H1 (cell line): Measurements from ENCODE around the gene EID1. TPM values are rescaled to one million over a fixed set of nuclear protein-coding genes. Genes with fewer than 3 reads are reported as not detected.

Experiments used
- KDM1A ChIP-seq: fragments of 200-600, 300-600 bp; sonication (generic); IDR thresholded peaks from 2 replicates; pipeline ENCODE4 v1.7.1; 2016; ENCODE audit warnings: mild to moderate bottlenecking, low read length, borderline replicate concordance
- PHF8 ChIP-seq: fragments of 200-600 bp; sonication (generic); conservative IDR thresholded peaks from 2 replicates; pipeline ENCODE4 v1.7.1; 2012; ENCODE audit warnings: low read depth, mild to moderate bottlenecking, inconsistent platforms, low read length, moderate library complexity
- polyA plus RNA-seq, 7 experiments: library from polyadenylated mRNA; depleted of rRNA in 3 of 7; stranded (reverse) in 5 of 7; unstranded in 2 of 7; fragments of >200 nt in 5 of 7; fragments of 200-250 nt in 2 of 7; gene quantifications; 1 replicate in 5 of 7; 2 replicates in 1 of 7; 4 replicates in 1 of 7; pipeline versions ENCODE4 v1.2.1 to v1.2.3, GENCODE V29; 2011 to 2013; ENCODE audit warnings: missing spikeins in 2 of 7, mixed read lengths in 2 of 7
- total RNA-seq: library from RNA; stranded (reverse); fragmentation: NEBNext Ultra II Directional; extraction: Animal tissue kit (Norgen Biotek cat#: 25700); gene quantifications from 2 replicates; pipeline ENCODE4 v1.2.1, GENCODE V29; 2021
- TF ChIP-seq, protein P1 (sequence below): fragments of 300-600 bp; sonication (generic); IDR thresholded peaks from 2 replicates; pipeline ENCODE4 v1.7.1; 2012; ENCODE audit warnings: low read length, moderate library complexity, mild to moderate bottlenecking, inconsistent platforms; ENCODE audit not compliant: insufficient replicate concordance

The EID1 gene
- total and polyA plus RNA-seq, 2 of the 8 experiments (the other 6 are each of a cell fraction or from before 2014, with no cell fraction given) = 101 to 110 TPM

GRCh38 chr15:48898446-48898845, 20.5 kb downstream of the EID1 start (continued):
- TF ChIP-seq, protein P1, sequence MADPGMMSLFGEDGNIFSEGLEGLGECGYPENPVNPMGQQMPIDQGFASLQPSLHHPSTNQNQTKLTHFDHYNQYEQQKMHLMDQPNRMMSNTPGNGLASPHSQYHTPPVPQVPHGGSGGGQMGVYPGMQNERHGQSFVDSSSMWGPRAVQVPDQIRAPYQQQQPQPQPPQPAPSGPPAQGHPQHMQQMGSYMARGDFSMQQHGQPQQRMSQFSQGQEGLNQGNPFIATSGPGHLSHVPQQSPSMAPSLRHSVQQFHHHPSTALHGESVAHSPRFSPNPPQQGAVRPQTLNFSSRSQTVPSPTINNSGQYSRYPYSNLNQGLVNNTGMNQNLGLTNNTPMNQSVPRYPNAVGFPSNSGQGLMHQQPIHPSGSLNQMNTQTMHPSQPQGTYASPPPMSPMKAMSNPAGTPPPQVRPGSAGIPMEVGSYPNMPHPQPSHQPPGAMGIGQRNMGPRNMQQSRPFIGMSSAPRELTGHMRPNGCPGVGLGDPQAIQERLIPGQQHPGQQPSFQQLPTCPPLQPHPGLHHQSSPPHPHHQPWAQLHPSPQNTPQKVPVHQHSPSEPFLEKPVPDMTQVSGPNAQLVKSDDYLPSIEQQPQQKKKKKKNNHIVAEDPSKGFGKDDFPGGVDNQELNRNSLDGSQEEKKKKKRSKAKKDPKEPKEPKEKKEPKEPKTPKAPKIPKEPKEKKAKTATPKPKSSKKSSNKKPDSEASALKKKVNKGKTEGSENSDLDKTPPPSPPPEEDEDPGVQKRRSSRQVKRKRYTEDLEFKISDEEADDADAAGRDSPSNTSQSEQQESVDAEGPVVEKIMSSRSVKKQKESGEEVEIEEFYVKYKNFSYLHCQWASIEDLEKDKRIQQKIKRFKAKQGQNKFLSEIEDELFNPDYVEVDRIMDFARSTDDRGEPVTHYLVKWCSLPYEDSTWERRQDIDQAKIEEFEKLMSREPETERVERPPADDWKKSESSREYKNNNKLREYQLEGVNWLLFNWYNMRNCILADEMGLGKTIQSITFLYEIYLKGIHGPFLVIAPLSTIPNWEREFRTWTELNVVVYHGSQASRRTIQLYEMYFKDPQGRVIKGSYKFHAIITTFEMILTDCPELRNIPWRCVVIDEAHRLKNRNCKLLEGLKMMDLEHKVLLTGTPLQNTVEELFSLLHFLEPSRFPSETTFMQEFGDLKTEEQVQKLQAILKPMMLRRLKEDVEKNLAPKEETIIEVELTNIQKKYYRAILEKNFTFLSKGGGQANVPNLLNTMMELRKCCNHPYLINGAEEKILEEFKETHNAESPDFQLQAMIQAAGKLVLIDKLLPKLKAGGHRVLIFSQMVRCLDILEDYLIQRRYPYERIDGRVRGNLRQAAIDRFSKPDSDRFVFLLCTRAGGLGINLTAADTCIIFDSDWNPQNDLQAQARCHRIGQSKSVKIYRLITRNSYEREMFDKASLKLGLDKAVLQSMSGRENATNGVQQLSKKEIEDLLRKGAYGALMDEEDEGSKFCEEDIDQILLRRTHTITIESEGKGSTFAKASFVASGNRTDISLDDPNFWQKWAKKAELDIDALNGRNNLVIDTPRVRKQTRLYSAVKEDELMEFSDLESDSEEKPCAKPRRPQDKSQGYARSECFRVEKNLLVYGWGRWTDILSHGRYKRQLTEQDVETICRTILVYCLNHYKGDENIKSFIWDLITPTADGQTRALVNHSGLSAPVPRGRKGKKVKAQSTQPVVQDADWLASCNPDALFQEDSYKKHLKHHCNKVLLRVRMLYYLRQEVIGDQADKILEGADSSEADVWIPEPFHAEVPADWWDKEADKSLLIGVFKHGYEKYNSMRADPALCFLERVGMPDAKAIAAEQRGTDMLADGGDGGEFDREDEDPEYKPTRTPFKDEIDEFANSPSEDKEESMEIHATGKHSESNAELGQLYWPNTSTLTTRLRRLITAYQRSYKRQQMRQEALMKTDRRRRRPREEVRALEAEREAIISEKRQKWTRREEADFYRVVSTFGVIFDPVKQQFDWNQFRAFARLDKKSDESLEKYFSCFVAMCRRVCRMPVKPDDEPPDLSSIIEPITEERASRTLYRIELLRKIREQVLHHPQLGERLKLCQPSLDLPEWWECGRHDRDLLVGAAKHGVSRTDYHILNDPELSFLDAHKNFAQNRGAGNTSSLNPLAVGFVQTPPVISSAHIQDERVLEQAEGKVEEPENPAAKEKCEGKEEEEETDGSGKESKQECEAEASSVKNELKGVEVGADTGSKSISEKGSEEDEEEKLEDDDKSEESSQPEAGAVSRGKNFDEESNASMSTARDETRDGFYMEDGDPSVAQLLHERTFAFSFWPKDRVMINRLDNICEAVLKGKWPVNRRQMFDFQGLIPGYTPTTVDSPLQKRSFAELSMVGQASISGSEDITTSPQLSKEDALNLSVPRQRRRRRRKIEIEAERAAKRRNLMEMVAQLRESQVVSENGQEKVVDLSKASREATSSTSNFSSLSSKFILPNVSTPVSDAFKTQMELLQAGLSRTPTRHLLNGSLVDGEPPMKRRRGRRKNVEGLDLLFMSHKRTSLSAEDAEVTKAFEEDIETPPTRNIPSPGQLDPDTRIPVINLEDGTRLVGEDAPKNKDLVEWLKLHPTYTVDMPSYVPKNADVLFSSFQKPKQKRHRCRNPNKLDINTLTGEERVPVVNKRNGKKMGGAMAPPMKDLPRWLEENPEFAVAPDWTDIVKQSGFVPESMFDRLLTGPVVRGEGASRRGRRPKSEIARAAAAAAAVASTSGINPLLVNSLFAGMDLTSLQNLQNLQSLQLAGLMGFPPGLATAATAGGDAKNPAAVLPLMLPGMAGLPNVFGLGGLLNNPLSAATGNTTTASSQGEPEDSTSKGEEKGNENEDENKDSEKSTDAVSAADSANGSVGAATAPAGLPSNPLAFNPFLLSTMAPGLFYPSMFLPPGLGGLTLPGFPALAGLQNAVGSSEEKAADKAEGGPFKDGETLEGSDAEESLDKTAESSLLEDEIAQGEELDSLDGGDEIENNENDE = no peak
- TF ChIP-seq KDM1A = no peak
- no peak for TF ChIP-seq PHF8
